Measurements from ENCODE around the gene ARHGEF17. TPM values are rescaled to one million over a fixed set of nuclear protein-coding genes. Genes with fewer than 3 reads are reported as not detected.
A peak's percentile ranks its signal among the peaks of the same experiment; 100 is the strongest.

ARHGEF17 gene
- total RNA-seq, 6 experiments from 2014 or later, result 4.6 to 7.3 (median 5.4) TPM

DNA sequence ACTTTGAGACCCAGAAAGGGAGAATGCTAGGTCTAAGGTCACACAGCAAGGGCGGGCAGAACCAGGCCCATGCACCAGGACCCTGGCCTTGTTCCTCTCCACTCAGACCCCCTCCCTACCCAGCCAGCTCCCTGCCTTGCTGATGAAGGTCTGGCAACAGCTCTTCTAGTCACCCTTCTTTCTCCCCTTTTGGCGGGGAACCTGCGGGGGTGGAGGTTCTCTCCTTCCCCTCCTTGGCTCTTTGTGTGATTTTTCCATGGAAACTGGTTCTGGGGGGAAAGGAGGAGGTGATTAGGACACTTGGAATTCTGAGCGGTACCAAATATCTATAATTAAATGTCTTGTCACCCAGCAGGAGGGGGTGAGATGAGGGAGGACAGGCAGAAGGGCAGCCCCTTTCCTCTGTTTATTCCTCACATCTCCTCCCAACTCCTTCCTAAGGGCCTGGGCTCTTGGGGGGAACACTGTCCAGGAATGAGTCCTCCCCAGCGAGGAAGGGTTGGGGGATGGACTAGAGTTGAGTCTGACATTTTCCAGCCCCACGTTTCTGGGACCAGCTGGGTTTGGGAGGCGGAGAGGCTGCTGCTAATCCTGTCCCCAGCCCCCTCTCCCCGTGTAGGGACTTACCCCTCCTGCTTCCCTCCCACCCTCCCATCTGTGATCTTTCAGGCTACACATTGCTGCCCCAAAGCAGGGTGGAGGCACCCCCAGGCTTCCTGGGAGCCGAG lies 7.4 kb downstream of the ARHGEF17 start:
- H3K27ac ChIP-seq, result peak overlapping the region in 1 of 3 donors; percentile 16
- DNase-seq (no peak), ATAC-seq (peak in 1 of 4 donors; percentile 10)
- intact Hi-C loops (cut with DNase I), result no loop called here
- WGBS (ENCODE audit: insufficient coverage, low coverage, low lambda C conversion rate, missing lambda C conversion rate), result 64% methylated on average over 5 of the region's 9 CpGs
- no peaks in the 10 kb centered on the region for H3K36me3 ChIP-seq
- TF ChIP-seq POLR2A (IDR thresholded peaks at IDR 0.05), result no peak
- TF ChIP-seq, protein P1, sequence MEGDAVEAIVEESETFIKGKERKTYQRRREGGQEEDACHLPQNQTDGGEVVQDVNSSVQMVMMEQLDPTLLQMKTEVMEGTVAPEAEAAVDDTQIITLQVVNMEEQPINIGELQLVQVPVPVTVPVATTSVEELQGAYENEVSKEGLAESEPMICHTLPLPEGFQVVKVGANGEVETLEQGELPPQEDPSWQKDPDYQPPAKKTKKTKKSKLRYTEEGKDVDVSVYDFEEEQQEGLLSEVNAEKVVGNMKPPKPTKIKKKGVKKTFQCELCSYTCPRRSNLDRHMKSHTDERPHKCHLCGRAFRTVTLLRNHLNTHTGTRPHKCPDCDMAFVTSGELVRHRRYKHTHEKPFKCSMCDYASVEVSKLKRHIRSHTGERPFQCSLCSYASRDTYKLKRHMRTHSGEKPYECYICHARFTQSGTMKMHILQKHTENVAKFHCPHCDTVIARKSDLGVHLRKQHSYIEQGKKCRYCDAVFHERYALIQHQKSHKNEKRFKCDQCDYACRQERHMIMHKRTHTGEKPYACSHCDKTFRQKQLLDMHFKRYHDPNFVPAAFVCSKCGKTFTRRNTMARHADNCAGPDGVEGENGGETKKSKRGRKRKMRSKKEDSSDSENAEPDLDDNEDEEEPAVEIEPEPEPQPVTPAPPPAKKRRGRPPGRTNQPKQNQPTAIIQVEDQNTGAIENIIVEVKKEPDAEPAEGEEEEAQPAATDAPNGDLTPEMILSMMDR (IDR thresholded peaks at IDR 0.05), result no peak
- no peaks in the 10 kb centered on the region for H3K9me3 ChIP-seq
- peaks cover 0 to 11% (median 0%) of the 10 kb centered on the region in 4 donors for H3K4me1 ChIP-seq
- no peak overlapping the region for H3K4me3 ChIP-seq
- H3K27me3 ChIP-seq, result no peaks in the 10 kb centered on the region

DNA sequence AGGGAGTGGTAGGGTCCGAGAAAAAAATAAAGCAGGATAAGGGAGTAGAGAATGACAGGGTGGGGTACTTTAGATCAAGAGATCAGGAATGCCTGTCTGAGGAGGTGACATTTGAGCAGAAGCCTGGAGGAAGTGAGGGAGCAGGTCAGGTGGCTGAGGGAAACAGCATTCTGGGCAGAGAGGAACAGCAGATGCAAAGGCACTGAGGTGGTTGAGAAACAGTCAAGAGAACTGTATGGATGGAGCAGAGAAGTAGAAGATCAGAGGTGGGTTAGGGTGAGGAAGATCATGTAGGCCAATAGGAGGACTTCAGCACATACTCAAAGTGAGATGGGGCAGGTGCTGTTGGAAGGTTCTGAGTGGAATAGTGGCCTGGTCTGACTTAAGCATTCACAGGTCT lies 8.3 kb downstream of the ARHGEF17 start:
- Histone ChIP-seq H3K9me3 (no peaks in the 10 kb centered on the region), H3K4me3 (no peak overlapping the region), H3K36me3 (no peaks in the 10 kb centered on the region), H3K4me1 (peaks cover 0 to 11% (median 0%) of the 10 kb centered on the region in 4 donors), H3K27me3 (no peaks in the 10 kb centered on the region), H3K27ac (peak overlapping the region in 1 of 3 donors; percentile 16)
- DNase-seq, result no peak
- ATAC-seq, result no peak
- intact Hi-C loops (cut with DNase I), result no loop called here
- no peak for TF ChIP-seq POLR2A (IDR thresholded peaks at IDR 0.05)
- TF ChIP-seq, protein P1 (IDR thresholded peaks at IDR 0.05), result no peak
- WGBS (ENCODE audit: insufficient coverage, low coverage, low lambda C conversion rate, missing lambda C conversion rate), result 40% methylated on average over 1 of the region's 1 CpG

DNA sequence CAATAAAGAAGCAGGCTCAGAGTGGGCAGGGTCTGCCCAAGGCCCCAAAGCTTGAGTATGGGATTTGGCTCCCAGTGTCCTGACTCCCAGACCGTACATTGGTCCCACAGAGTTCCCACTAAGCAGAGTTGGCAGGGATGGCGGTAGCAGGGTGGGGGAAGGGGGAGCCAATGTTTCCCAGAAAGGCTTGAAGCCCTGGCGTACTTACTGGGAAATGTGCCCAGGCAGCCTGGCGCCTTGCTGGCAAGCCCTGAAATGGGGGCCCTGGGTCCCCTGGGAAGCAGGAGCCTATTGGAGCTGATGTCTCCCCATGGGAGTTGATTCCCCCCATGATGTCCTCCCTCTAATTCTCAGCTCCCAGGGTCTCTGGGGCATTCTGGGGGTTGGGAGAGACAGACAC lies 9.3 kb downstream of the ARHGEF17 start:
- H3K27me3 ChIP-seq, result no peaks in the 10 kb centered on the region
- H3K36me3 ChIP-seq, result no peaks in the 10 kb centered on the region
- H3K4me1 ChIP-seq, result peaks cover 0 to 11% (median 0%) of the 10 kb centered on the region in 4 donors
- DNase-seq, result no peak
- no peak overlapping the region for H3K4me3 ChIP-seq
- no peak for TF ChIP-seq POLR2A (IDR thresholded peaks at IDR 0.05)
- TF ChIP-seq, protein P1 (IDR thresholded peaks at IDR 0.05), result no peak
- intact Hi-C loops (cut with DNase I), result no loop called here
- no peaks in the 10 kb centered on the region for H3K9me3 ChIP-seq
- 31% methylated on average over 2 of the region's 4 CpGs for WGBS (ENCODE audit: insufficient coverage, low coverage, low lambda C conversion rate, missing lambda C conversion rate)
- ATAC-seq, result peak in 1 of 4 donors; percentile 22
- H3K27ac ChIP-seq, result no peak overlapping the region

DNA sequence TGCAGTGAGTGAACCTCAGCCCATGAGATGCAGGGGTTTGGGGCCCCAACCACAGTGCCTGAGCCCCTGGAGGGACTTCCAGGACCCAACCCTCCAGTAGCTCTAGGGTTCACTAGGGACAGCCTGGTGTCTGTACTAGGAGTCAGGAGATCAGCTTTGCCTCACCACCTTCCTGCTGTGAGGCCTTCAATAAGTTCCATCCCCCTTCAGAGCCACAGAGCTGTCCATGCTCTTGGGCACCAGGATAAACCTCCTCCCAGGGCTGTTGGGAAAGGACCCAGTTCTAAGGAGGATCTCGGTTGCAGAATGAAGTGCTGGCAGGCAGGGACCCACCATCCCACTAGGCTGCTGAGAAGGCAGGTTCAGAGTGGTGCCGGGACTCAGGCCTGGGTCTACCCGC lies 9.7 kb downstream of the ARHGEF17 start:
- TF ChIP-seq POLR2A (IDR thresholded peaks at IDR 0.05), result no peak
- TF ChIP-seq, protein P1 (IDR thresholded peaks at IDR 0.05), result no peak
- H3K4me1 ChIP-seq, result peaks cover 0 to 11% (median 0%) of the 10 kb centered on the region in 4 donors
- WGBS (ENCODE audit: insufficient coverage, low coverage, low lambda C conversion rate, missing lambda C conversion rate), result 100% methylated on average over 2 of the region's 3 CpGs
- no peaks in the 10 kb centered on the region for H3K9me3 ChIP-seq
- H3K36me3 ChIP-seq, result no peaks in the 10 kb centered on the region
- no peak for DNase-seq
- H3K27ac ChIP-seq, result no peak overlapping the region
- no peak for ATAC-seq
- no peaks in the 10 kb centered on the region for H3K27me3 ChIP-seq
- H3K4me3 ChIP-seq, result no peak overlapping the region
- intact Hi-C loops (cut with DNase I), result no loop called here

Data from right lobe of liver (tissue), 6 donors.